Endothelial cell of umbilical vein (primary cell): ENCODE measurements around the gene GARIN5A. TPM values are rescaled to one million over a fixed set of nuclear protein-coding genes. Genes with fewer than 3 reads are reported as not detected.

ENCODE experiments used
- BruUV-seq: library from RNA; stranded (reverse); fragments of 400-500 nt; replicated peaks from 2 replicates; lab custom pipeline; 2021; lab: Mats Ljungman, UMichigan
- CTCF ChIA-PET: fragments of 300-600, 350-600 bp; sonication (Branson Sonifier 250); formaldehyde crosslinking; loops from one replicate; lab custom pipeline; 2021; ENCODE audit warnings: antibody characterized with exemption, inconsistent platforms; lab: Charles Lee
- POLR2A ChIA-PET: fragments of 300-600, 350-600 bp; sonication (Branson Sonifier 250); formaldehyde crosslinking; loops from one replicate; lab custom pipeline; 2021; ENCODE audit warnings: antibody characterized with exemption, inconsistent platforms; lab: Charles Lee
- DNase-seq: peaks from one replicate; pipeline ENCODE4 v3.0.0-alpha.2; 2011; ENCODE audit warnings: low read depth, low spot score
- FAIRE-seq: peaks from 2 replicates; lab custom pipeline; 2011; peaks lifted over from hg19 to GRCh38; lab: Jason Lieb, UNC
- H2AFZ ChIP-seq: 2 replicates; pipeline ENCODE4 v1.6.0; 2012; ENCODE audit warnings: low read depth, low read length, control low read depth, inconsistent platforms
- H3K27ac ChIP-seq: 2 replicates; pipeline ENCODE4 v1.5.1; 2011; ENCODE audit warnings: low read depth, mild to moderate bottlenecking, control low read depth, low read length, moderate library complexity; ENCODE audit not compliant: insufficient read depth
- H3K27me3 ChIP-seq, 2 experiments: 2 replicates each; pipeline versions ENCODE4 v1.6.0 to v1.6.1; 2011; ENCODE audit warnings: low read length in 2 of 2, mixed read lengths in 1 of 2; ENCODE audit not compliant: control insufficient read depth in 2 of 2, insufficient read depth in 2 of 2
- H3K36me3 ChIP-seq, 2 experiments: 2 replicates in 1 of 2; 3 replicates in 1 of 2; pipeline ENCODE4 v1.5.1; 2011; ENCODE audit warnings: low read length in 2 of 2, mild to moderate bottlenecking in 1 of 2, moderate library complexity in 1 of 2; ENCODE audit not compliant: control insufficient read depth in 2 of 2, insufficient read depth in 2 of 2; ENCODE audit errors: extremely low read depth in 1 of 2
- H3K4me1 ChIP-seq: 3 replicates; pipeline ENCODE4 v1.5.1; 2011; ENCODE audit warnings: mild to moderate bottlenecking, low read length; ENCODE audit not compliant: control insufficient read depth, insufficient read depth; ENCODE audit errors: extremely low read depth
- H3K4me2 ChIP-seq: 2 replicates; pipeline ENCODE4 v1.6.1; 2011; ENCODE audit warnings: low read length, control low read depth, mixed read lengths; ENCODE audit not compliant: insufficient read depth
- H3K4me3 ChIP-seq, 3 experiments: fragments of 200-600 bp in 1 of 3; sonication (generic), shearing (Covaris generic) in 1 of 3; replicated peaks in 1 of 3; 2 replicates each; pipeline ENCODE4 v1.5.1; 2011 to 2016; ENCODE audit warnings: control low read depth in 3 of 3, low read length in 3 of 3, mild to moderate bottlenecking in 2 of 3, inconsistent platforms in 1 of 3, low read depth in 1 of 3, moderate library complexity in 1 of 3; ENCODE audit not compliant: insufficient read depth in 1 of 3
- H3K79me2 ChIP-seq: 2 replicates; pipeline ENCODE4 v1.6.0; 2012; ENCODE audit warnings: low read length, inconsistent platforms; ENCODE audit not compliant: control insufficient read depth, insufficient read depth
- H3K9ac ChIP-seq: replicated peaks from 2 replicates; pipeline ENCODE3; 2011; ENCODE audit warnings: low read length, control low read depth; ENCODE audit not compliant: insufficient read depth; ENCODE audit errors: extremely low read depth
- H3K9me1 ChIP-seq: replicated peaks from 3 replicates; pipeline ENCODE4 v1.6.0; 2011; ENCODE audit warnings: mild to moderate bottlenecking, low read length; ENCODE audit not compliant: control insufficient read depth, insufficient read depth; ENCODE audit errors: extremely low read depth
- H3K9me3 ChIP-seq: replicated peaks from 2 replicates; pipeline ENCODE4 v1.5.1; 2012; ENCODE audit warnings: low read length, inconsistent platforms; ENCODE audit not compliant: control insufficient read depth, insufficient read depth
- H4K20me1 ChIP-seq: replicated peaks from 2 replicates; pipeline ENCODE3; 2011; ENCODE audit warnings: mild to moderate bottlenecking, low read length; ENCODE audit not compliant: control insufficient read depth, insufficient read depth; ENCODE audit errors: extremely low read depth
- GATA2 ChIP-seq: IDR thresholded peaks from 2 replicates; pipeline ENCODE4 v1.7.0; 2011; ENCODE audit warnings: low read depth, mild to moderate bottlenecking, moderate library complexity, mixed read lengths, low read length; ENCODE audit not compliant: insufficient read length, insufficient read depth
- JUN ChIP-seq: IDR thresholded peaks from 2 replicates; pipeline ENCODE4 v1.6.1; 2011; ENCODE audit warnings: borderline replicate concordance, low read depth; ENCODE audit not compliant: insufficient read length, insufficient read depth
- POLR2A ChIP-seq: IDR thresholded peaks from 2 replicates; pipeline ENCODE4 v1.6.1; 2012; ENCODE audit warnings: low read depth, mild to moderate bottlenecking, control low read depth, low read length
- POLR2AphosphoS5 ChIP-seq: IDR thresholded peaks from 2 replicates; pipeline ENCODE4 v1.6.1; 2012; ENCODE audit warnings: low read depth, mild to moderate bottlenecking, control low read depth, low read length, moderate library complexity; ENCODE audit not compliant: insufficient read depth
- dilution Hi-C: fragments of 300-500 bp; cut with MboI; formaldehyde crosslinking; loops from one replicate; pipeline ENCODE4 v1.15.0; 2019; ENCODE audit warnings: low sequenced_read_pairs; ENCODE audit not compliant: extremely low pct_ligation_motif_present
- intact Hi-C: fragments of 100-400 bp; cut with micrococcal nuclease; formaldehyde crosslinking; loops from one replicate; pipeline ENCODE4 v1.10.0; 2022
- polyA plus RNA-seq, 4 experiments: library from polyadenylated mRNA; depleted of rRNA in 3 of 4; stranded (reverse) in 3 of 4; unstranded in 1 of 4; fragments of >200 nt; gene quantifications; 2 replicates each; pipeline versions ENCODE4 v1.2.1 to v1.2.3, GENCODE V29; 2011 to 2012; ENCODE audit warnings: missing spikeins in 1 of 4
- total RNA-seq: library from RNA; stranded (reverse); gene quantifications from 2 replicates; pipeline ENCODE4 v1.2.3, GENCODE V29; 2021
- TF ChIP-seq, protein P1 (sequence below), 2 donors: IDR thresholded peaks; 1 replicate in 1 of 2; 2 replicates in 1 of 2; pipeline ENCODE4 v1.5.1; 2011; ENCODE audit warnings: low read length in 2 of 2, mild to moderate bottlenecking in 2 of 2, moderate library complexity in 2 of 2, control low read depth in 1 of 2, inconsistent platforms in 1 of 2, low read depth in 1 of 2; ENCODE audit not compliant: insufficient read depth in 1 of 2; ENCODE audit errors: extremely low read depth in 1 of 2

The GARIN5A gene
- total and polyA plus RNA-seq, 2 donors (not counting 3 experiments of a cell fraction or from before 2014, with no cell fraction given) = 0.44 to 0.76 TPM

DNA sequence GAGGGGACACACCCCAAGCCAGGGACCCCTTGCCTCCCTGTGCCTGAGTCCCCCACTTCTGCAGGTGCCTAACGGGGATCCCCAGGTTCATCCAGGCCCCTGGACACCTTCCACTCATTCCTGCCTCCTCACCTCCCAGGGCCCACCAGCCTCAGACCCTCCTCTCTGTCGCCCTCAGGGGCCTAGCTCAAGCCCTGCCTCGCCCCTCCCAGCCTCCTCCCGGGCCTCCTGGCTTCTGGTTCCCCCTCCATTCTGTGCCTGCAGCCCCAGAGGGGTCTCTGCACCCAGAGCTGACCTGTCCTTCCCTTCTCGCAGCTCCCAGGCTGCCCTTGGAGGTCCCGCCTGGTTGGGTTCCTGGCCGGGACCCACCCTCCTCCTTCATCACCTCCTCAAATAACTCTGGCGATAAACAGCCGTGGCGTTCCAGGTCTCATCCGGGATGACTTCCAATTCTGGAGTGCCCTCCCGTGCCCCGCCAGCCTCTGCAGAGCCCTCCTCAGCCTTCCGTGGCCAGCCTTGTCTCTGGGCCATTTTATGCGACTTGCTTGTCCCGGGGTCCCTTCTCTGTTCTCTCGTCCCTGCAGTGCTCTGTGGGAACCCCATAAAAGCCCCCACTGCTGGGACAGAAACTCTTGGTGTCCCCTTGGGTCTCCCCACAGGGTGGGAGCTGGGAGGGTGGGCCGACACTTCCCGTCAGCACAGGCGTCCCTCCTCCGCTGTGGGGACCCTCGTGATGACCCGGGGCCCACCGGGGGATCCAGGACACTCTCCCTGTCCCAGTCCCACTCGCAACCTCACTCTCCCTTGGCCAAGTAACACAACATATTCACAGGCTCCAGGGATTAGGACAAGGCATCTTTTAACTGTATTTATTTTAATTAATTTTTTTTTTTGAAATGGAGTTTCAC lies 25.2 kb upstream of the GARIN5A start:
- no peak for FAIRE-seq
- Histone ChIP-seq H3K9me1 (no peaks in the 10 kb centered on the region), H3K36me3 (no peaks in the 10 kb centered on the region), H3K9ac (no peak overlapping the region), H3K4me1 (no peaks in the 10 kb centered on the region), H2AFZ (no peak overlapping the region), H3K27me3 (no peaks in the 10 kb centered on the region), H3K4me2 (no peak overlapping the region), H3K9me3 (no peaks in the 10 kb centered on the region), H3K4me3 (no peak overlapping the region), H4K20me1 (no peaks in the 10 kb centered on the region), H3K79me2 (no peaks in the 10 kb centered on the region), H3K27ac (no peak overlapping the region)
- BruUV-seq = no TSS peak
- POLR2A ChIA-PET = no interaction called here
- TF ChIP-seq GATA2 = no peak
- no peak for TF ChIP-seq POLR2AphosphoS5
- TF ChIP-seq, protein P1, sequence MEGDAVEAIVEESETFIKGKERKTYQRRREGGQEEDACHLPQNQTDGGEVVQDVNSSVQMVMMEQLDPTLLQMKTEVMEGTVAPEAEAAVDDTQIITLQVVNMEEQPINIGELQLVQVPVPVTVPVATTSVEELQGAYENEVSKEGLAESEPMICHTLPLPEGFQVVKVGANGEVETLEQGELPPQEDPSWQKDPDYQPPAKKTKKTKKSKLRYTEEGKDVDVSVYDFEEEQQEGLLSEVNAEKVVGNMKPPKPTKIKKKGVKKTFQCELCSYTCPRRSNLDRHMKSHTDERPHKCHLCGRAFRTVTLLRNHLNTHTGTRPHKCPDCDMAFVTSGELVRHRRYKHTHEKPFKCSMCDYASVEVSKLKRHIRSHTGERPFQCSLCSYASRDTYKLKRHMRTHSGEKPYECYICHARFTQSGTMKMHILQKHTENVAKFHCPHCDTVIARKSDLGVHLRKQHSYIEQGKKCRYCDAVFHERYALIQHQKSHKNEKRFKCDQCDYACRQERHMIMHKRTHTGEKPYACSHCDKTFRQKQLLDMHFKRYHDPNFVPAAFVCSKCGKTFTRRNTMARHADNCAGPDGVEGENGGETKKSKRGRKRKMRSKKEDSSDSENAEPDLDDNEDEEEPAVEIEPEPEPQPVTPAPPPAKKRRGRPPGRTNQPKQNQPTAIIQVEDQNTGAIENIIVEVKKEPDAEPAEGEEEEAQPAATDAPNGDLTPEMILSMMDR (IDR thresholded peaks at IDR 0.05; ENCODE audit: extremely low read depth in 1 of 2, insufficient read depth in 1 of 2, low read depth in 1 of 2, low read length in 2 of 2) = no peak
- no peak for TF ChIP-seq POLR2A
- TF ChIP-seq JUN = no peak
- CTCF ChIA-PET = no interaction called here
- DNase-seq = no peak
- dilution Hi-C loops (no loop called here), intact Hi-C loops (no loop called here)
